ENCODE measurements around the gene BAIAP3.

The BAIAP3 gene

GRCh38 chr16:1390239-1390779 is 56.9 kb downstream of the BAIAP3 start:
- no peak for DNase-seq (ENCODE audit: extremely low spot score)
- TF ChIP-seq SUZ12 (IDR thresholded peaks at IDR 0.05) (no peak), HDGF (IDR thresholded peaks at IDR 0.05; ENCODE audit: borderline replicate concordance) (no peak), ZNF384 (IDR thresholded peaks at IDR 0.05) (no peak), ARNT (IDR thresholded peaks at IDR 0.05) (no peak), CTBP1 (IDR thresholded peaks at IDR 0.05; ENCODE audit: borderline replicate concordance) (no peak), TARDBP (IDR thresholded peaks at IDR 0.05) (no peak), NFRKB (IDR thresholded peaks at IDR 0.05) (no peak), FOXA1 (IDR thresholded peaks at IDR 0.05) (no peak), FOXM1 (IDR thresholded peaks at IDR 0.05; ENCODE audit: borderline replicate concordance) (no peak), LEF1 (IDR thresholded peaks at IDR 0.05; ENCODE audit: borderline replicate concordance) (no peak), FOXK2 (IDR thresholded peaks at IDR 0.05) (no peak), BHLHE40 (IDR thresholded peaks at IDR 0.05; ENCODE audit: borderline replicate concordance) (no peak)
- CTCF ChIA-PET, result no interaction called here
- POLR2A ChIA-PET, result no interaction called here

- ChIA-PET POLR2A (no interaction called here), CTCF (no interaction called here)
- no peak for TF ChIP-seq FOXA1 (IDR thresholded peaks at IDR 0.05)
- no peak for TF ChIP-seq ELF4 (IDR thresholded peaks at IDR 0.05)
- TF ChIP-seq BHLHE40 (IDR thresholded peaks at IDR 0.05; ENCODE audit: borderline replicate concordance), result no peak
- TF ChIP-seq TARDBP (IDR thresholded peaks at IDR 0.05), result no peak
- TF ChIP-seq NFRKB (IDR thresholded peaks at IDR 0.05), result no peak
- TF ChIP-seq HDGF (IDR thresholded peaks at IDR 0.05; ENCODE audit: borderline replicate concordance), result no peak
- no peak for TF ChIP-seq ARNT (IDR thresholded peaks at IDR 0.05)
- no peak for TF ChIP-seq FOXM1 (IDR thresholded peaks at IDR 0.05; ENCODE audit: borderline replicate concordance)
- TF ChIP-seq FOXK2 (IDR thresholded peaks at IDR 0.05), result no peak
- no peak for TF ChIP-seq SUZ12 (IDR thresholded peaks at IDR 0.05)
- TF ChIP-seq CTBP1 (IDR thresholded peaks at IDR 0.05; ENCODE audit: borderline replicate concordance), result no peak
- TF ChIP-seq SP1 (IDR thresholded peaks at IDR 0.05), result no peak
- no peak for TF ChIP-seq ZNF384 (IDR thresholded peaks at IDR 0.05)
- no peak for TF ChIP-seq L3MBTL2 (conservative IDR thresholded peaks at IDR 0.05)
- no peak for TF ChIP-seq PKNOX1 (IDR thresholded peaks at IDR 0.05)
- TF ChIP-seq LEF1 (IDR thresholded peaks at IDR 0.05; ENCODE audit: borderline replicate concordance), result no peak
- DNase-seq (ENCODE audit: extremely low spot score), result no peak
These were observed 59.4 kb downstream of the BAIAP3 start for GRCh38 chr16:1392826-1393225.

- CTCF ChIA-PET, result no interaction called here
- POLR2A ChIA-PET, result no interaction called here
- TF ChIP-seq TARDBP (IDR thresholded peaks at IDR 0.05) (no peak), ARNT (IDR thresholded peaks at IDR 0.05) (no peak), FOXA1 (IDR thresholded peaks at IDR 0.05) (no peak), L3MBTL2 (conservative IDR thresholded peaks at IDR 0.05) (no peak), HDGF (IDR thresholded peaks at IDR 0.05; ENCODE audit: borderline replicate concordance) (no peak)
- no peak for DNase-seq (ENCODE audit: extremely low spot score)
These were observed 60.2 kb downstream of the BAIAP3 start for GRCh38 chr16:1393613-1394176.

GRCh38 chr16:1394367-1394951 is 61.0 kb downstream of the BAIAP3 start:
- DNase-seq (ENCODE audit: extremely low spot score), result no peak
- CTCF ChIA-PET, result interaction anchor here (1.2 kb wide), 1 partner anchor 16 kb away, joined by 3 read pairs; no protein-coding TSS in a partner anchor
- TF ChIP-seq FOXA1 (IDR thresholded peaks at IDR 0.05) (no peak), LEF1 (IDR thresholded peaks at IDR 0.05; ENCODE audit: borderline replicate concordance) (no peak), PKNOX1 (IDR thresholded peaks at IDR 0.05) (no peak), TARDBP (IDR thresholded peaks at IDR 0.05) (no peak)

GRCh38 chr16:1395444-1396031 is 62.1 kb downstream of the BAIAP3 start:
- TF ChIP-seq LEF1 (IDR thresholded peaks at IDR 0.05; ENCODE audit: borderline replicate concordance) (no peak), CTBP1 (IDR thresholded peaks at IDR 0.05; ENCODE audit: borderline replicate concordance) (no peak), ARNT (IDR thresholded peaks at IDR 0.05) (no peak), SUZ12 (IDR thresholded peaks at IDR 0.05) (no peak)
- DNase-seq (ENCODE audit: extremely low spot score), result no peak
- CTCF ChIA-PET, result interaction anchor here (1.2 kb wide), 1 partner anchor 17 kb away, joined by 3 read pairs; no protein-coding TSS in a partner anchor
- POLR2A ChIA-PET, result interaction anchor here (0.7 kb wide), 1 partner anchor 26 kb away, joined by 4 read pairs; no protein-coding TSS in a partner anchor

More at GRCh38 chr16:1394367-1394951, 61.0 kb downstream of the BAIAP3 start:
- POLR2A ChIA-PET, result no interaction called here

GRCh38 chr16:1397779-1398178 is 64.3 kb downstream of the BAIAP3 start:
- POLR2A ChIA-PET, result no interaction called here
- CTCF ChIA-PET, result no interaction called here
- DNase-seq (ENCODE audit: extremely low spot score), result no peak
- no peak for TF ChIP-seq SUZ12 (IDR thresholded peaks at IDR 0.05)
- no peak for TF ChIP-seq FOXM1 (IDR thresholded peaks at IDR 0.05; ENCODE audit: borderline replicate concordance)
- no peak for TF ChIP-seq NFRKB (IDR thresholded peaks at IDR 0.05)
- TF ChIP-seq BHLHE40 (IDR thresholded peaks at IDR 0.05; ENCODE audit: borderline replicate concordance), result no peak
- no peak for TF ChIP-seq CTBP1 (IDR thresholded peaks at IDR 0.05; ENCODE audit: borderline replicate concordance)
- TF ChIP-seq ZNF384 (IDR thresholded peaks at IDR 0.05), result no peak
- no peak for TF ChIP-seq SP1 (IDR thresholded peaks at IDR 0.05)
- TF ChIP-seq TARDBP (IDR thresholded peaks at IDR 0.05), result no peak
- TF ChIP-seq L3MBTL2 (conservative IDR thresholded peaks at IDR 0.05), result no peak
- no peak for TF ChIP-seq LEF1 (IDR thresholded peaks at IDR 0.05; ENCODE audit: borderline replicate concordance)
- TF ChIP-seq PKNOX1 (IDR thresholded peaks at IDR 0.05), result no peak
- TF ChIP-seq ARNT (IDR thresholded peaks at IDR 0.05), result no peak
- no peak for TF ChIP-seq FOXK2 (IDR thresholded peaks at IDR 0.05)
- no peak for TF ChIP-seq FOXA1 (IDR thresholded peaks at IDR 0.05)
- no peak for TF ChIP-seq HDGF (IDR thresholded peaks at IDR 0.05; ENCODE audit: borderline replicate concordance)
- no peak for TF ChIP-seq ELF4 (IDR thresholded peaks at IDR 0.05)

Measured in HEK293T (cell line).